ENCODE measurements around the gene L3MBTL3. TPM values are rescaled to one million over a fixed set of nuclear protein-coding genes. Genes with fewer than 3 reads are reported as not detected.

Gene L3MBTL3
- total RNA-seq, 2 donors from 2014 or later: 9.8 to 13.1 TPM

GRCh38 chr6:130000526-130001421, 17.6 kb upstream of the L3MBTL3 start:
- no peak for DNase-seq
- intact Hi-C loops (cut with DNase I): no loop called here

GRCh38 chr6:130008236-130008873, 10.0 kb upstream of the L3MBTL3 start:
- intact Hi-C loops (cut with DNase I): no loop called here
- H3K4me3 ChIP-seq: no peak overlapping the region
- TF ChIP-seq CTCF (IDR thresholded peaks at IDR 0.05): no peak
- no peak for DNase-seq
- H3K36me3 ChIP-seq: no peaks in the 10 kb centered on the region
- H3K4me1 ChIP-seq: no peaks in the 10 kb centered on the region
- H3K9ac ChIP-seq (ENCODE audit: low read depth in 2 of 2, low read length in 2 of 2): no peak overlapping the region
- no peaks in the 10 kb centered on the region for H3K27me3 ChIP-seq
- H3K9me3 ChIP-seq: no peaks in the 10 kb centered on the region
- no peak overlapping the region for H3K27ac ChIP-seq

More at GRCh38 chr6:130000526-130001421, 17.6 kb upstream of the L3MBTL3 start:
- TF ChIP-seq CTCF (IDR thresholded peaks at IDR 0.05): no peak
- Histone ChIP-seq H3K9ac (ENCODE audit: low read depth in 2 of 2, low read length in 2 of 2) (no peak overlapping the region), H3K27ac (no peak overlapping the region), H3K4me1 (no peaks in the 10 kb centered on the region), H3K4me3 (no peak overlapping the region), H3K27me3 (no peaks in the 10 kb centered on the region), H3K9me3 (no peaks in the 10 kb centered on the region), H3K36me3 (no peaks in the 10 kb centered on the region)

GRCh38 chr6:130009146-130009545, 9.2 kb upstream of the L3MBTL3 start:
- DNase-seq: no peak
- Histone ChIP-seq H3K4me1 (no peaks in the 10 kb centered on the region), H3K4me3 (no peak overlapping the region), H3K27me3 (no peaks in the 10 kb centered on the region), H3K27ac (no peak overlapping the region), H3K9me3 (no peaks in the 10 kb centered on the region), H3K9ac (ENCODE audit: low read depth in 2 of 2, low read length in 2 of 2) (no peak overlapping the region), H3K36me3 (no peaks in the 10 kb centered on the region)
- intact Hi-C loops (cut with DNase I): no loop called here
- TF ChIP-seq CTCF (IDR thresholded peaks at IDR 0.05): no peak

- no peak for DNase-seq
- intact Hi-C loops (cut with DNase I): loop anchor here (10.0 kb wide), 2 partner anchors 116 to 236 kb away; no protein-coding TSS in a partner anchor
- TF ChIP-seq CTCF (IDR thresholded peaks at IDR 0.05): no peak
- H3K27ac ChIP-seq: no peak overlapping the region
- no peaks in the 10 kb centered on the region for H3K4me1 ChIP-seq
- no peaks in the 10 kb centered on the region for H3K27me3 ChIP-seq
- no peak overlapping the region for H3K9ac ChIP-seq (ENCODE audit: low read depth in 2 of 2, low read length in 2 of 2)
- H3K36me3 ChIP-seq: no peaks in the 10 kb centered on the region
- H3K9me3 ChIP-seq: no peaks in the 10 kb centered on the region
- H3K4me3 ChIP-seq: no peak overlapping the region
Measured at GRCh38 chr6:130010387-130010786, 8.0 kb upstream of the L3MBTL3 start.

GRCh38 chr6:130012728-130013127, 5.7 kb upstream of the L3MBTL3 start:
- Histone ChIP-seq H3K4me3 (no peak overlapping the region), H3K36me3 (no peaks in the 10 kb centered on the region), H3K9ac (ENCODE audit: low read depth in 2 of 2, low read length in 2 of 2) (no peak overlapping the region), H3K9me3 (no peaks in the 10 kb centered on the region), H3K27ac (no peak overlapping the region), H3K27me3 (no peaks in the 10 kb centered on the region), H3K4me1 (no peaks in the 10 kb centered on the region)
- no peak for TF ChIP-seq CTCF (IDR thresholded peaks at IDR 0.05)
- intact Hi-C loops (cut with DNase I): loop anchor here (10.0 kb wide), 2 partner anchors 118 to 238 kb away; no protein-coding TSS in a partner anchor
- DNase-seq: no peak

All from colonic mucosa (tissue), 4 donors.